HG03139 (cell line): ENCODE results near the gene GMDS.

ENCODE experiments used
- ATAC-seq: cut with Tn5 transposase; IDR thresholded peaks from one replicate; pipeline ENCODE4 v1.9.1; 2021; ENCODE audit not compliant: unreplicated experiment

Gene GMDS

DNA sequence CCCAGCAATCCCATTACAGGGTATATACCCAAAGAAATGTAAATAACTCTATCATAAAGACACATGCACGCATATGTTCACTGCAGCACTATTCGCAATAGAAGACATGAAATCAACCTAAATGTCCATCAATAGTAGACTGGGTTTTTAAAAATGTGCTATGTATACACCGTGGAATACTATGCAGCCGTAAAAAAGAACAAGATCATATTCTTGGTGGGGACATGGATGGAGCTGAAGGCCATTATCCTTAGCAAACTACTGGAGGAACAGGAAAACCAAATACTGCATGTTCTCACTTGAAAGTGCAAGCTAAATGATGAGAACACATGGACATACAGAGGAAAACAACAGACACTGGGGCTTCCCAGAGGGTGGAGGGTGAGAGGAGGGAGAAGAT, 201.2 kb downstream of the GMDS start:
- ATAC-seq: no peak

DNA sequence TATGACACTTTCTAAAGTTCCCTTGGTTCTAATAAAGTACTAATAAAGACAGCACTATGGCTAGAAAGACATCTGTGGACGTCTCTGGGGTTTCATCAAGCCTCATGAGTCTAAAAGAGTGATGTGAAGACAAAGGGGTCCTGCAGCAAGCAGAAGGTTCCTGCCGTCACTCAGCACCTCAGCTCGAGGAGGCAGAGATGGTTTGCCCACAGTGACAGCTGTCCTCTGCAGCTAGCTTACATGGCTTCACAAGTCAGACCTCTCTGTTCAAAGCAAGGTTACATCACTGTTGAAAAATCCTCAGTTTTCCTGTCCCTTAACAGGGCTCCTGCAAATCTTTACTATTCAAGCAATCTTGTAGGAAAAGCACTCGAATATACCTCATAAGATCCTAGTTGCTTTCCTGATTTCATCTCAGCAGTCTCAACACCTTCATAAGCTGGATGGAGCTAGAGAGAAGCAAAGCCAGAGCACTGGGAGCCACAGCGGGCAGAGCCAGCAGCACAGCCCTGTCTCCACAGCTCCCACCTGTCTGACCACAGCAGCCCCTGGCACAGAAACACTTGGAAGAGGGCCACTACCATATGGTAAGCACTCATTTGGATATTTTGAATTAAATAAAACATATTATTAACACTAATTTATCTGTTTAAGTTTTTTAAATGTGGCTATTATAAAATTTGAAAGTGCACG, 202.3 kb downstream of the GMDS start:
- ATAC-seq: no peak

DNA sequence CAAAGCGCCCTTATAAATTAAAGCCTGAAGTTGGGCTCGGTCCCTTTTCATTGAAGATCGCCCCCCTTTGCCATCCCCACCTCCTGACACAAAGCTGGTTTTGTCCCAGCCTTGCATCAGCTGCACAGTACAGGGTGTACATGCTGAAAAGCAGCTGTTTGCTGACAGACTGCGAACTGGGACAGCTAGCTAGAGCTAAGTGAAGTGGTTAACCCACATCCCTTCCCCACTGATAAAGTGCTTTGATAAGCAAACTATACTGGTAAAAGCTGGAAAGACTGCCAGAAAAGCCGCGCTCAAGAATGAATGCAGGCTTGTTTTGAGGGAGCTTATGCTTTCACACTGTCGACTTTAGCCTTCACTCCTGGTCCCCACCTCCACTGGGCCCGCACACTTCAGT, 207.3 kb downstream of the GMDS start:
- no peak for ATAC-seq

DNA sequence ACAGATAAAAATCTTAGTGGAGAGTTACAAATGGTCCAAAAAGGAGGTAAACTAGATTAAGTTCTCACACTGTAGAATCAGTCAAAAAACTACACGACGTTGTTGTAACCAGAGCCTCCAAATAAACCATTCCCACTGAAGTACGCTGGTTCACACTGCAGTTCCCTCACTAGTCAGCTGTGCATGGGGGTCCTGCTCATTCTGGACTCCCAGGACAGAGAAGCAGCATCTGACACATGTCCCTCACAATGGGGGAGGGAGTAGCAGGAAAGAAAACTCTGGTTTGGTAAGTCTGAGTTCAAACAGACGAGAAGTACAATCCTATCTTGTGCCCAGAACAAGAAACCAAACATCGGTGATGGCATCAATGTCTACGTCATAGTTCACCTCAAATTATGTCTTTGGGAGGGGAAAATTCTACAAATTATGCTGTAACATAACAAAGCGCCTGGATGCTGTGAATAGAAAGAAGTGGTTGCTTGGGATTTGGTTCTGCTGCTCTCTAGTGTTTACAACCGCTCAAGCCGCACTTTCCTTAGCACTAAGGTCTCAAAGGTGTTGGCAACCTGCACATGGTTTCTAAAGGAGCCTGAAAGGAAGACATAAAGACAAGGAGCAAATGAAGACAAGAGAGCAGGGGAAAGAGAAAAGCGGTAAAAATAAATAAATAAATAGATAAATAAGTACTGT, 208.0 kb downstream of the GMDS start:
- ATAC-seq: no peak

DNA sequence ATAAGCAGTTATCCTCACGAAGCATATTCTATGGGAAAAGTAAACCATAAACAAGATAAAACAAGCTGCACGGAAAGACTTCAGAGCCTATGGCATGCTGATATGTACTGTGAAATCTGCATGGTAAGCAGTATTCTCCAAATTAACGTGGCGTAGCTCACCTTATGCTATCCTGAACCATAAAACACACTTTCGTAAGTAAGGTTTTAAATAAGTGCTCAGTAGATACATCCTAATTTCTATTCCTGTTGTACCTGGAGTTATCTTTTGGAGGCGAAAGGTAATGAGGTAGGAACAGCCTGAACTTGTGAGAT, 208.7 kb downstream of the GMDS start:
- ATAC-seq: no peak

DNA sequence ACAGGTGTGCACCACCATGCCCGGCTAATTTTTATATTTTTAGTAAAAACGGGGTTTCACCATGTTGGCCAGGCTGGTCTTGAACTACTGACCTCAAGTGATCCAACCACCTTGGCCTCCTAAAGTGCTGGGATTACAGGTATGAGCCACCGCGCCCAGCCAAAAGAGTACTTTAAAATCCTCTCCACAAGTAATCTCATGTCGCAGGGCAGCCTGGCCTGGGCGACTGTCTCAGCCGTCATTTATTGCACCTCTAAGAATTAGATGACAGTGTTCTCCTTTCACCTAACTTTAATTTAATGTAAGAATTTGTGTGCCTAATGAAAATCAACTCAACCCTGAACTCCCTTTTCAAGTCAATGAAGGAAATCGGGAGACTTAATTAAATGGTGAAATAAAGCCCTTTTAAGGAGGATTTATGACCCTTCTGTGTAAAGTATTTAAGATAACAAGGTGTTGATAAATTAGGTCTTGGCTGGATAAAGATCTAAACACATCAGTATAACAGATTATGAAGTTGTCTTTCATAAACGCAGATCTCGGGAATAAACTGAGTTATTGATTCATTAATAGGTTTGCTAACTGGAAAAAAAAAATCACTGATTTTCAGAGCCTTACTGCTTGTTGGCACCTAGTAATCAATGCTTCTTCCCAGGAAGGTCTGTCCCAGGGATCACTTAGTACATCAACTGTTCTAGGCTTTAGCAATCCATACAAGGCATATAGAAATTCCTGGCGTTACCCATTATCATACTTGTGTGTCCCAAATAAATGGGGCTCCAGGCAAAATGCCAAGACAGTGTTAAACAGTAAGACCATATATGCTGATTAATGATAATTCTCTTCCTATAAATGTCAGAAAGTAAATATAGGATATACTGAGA, 209.3 kb downstream of the GMDS start:
- ATAC-seq: no peak

DNA sequence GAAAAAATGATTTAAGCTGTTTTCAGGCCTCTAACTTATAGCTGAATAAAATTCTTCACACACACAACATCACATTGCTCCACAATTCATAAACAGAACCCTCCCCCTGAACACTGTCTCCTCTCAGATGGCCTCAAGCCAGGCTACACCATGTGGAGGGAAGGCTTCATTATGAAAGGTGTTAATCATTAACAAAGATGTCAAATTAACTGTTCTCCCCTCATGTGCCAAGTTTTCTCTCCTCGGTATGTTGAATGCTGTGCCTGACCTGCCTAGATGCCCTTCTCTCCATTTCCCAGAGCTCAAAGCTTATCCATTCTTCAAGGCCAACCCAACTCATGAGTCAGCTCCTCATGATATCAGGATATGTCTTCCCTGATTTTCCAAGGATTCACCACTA, 210.4 kb downstream of the GMDS start:
- no peak for ATAC-seq

DNA sequence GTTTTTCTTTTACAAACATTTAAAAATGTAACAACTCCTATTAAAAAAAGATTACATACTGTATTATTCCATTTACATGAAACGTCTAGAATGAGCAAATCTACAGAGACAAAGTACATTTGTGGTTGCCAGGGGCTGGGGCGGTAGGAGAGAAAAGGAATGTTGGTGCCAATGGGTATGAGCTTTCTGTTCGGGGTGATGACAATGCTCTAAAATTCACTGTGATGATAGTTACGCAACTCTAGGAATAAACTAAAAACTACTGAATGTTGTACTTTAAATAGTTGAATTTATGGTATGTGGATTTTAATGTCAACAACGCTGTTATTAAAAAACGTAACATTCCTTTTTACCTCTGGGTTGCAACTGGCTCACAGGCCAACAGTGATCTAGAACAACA, 211.1 kb downstream of the GMDS start:
- ATAC-seq: no peak

DNA sequence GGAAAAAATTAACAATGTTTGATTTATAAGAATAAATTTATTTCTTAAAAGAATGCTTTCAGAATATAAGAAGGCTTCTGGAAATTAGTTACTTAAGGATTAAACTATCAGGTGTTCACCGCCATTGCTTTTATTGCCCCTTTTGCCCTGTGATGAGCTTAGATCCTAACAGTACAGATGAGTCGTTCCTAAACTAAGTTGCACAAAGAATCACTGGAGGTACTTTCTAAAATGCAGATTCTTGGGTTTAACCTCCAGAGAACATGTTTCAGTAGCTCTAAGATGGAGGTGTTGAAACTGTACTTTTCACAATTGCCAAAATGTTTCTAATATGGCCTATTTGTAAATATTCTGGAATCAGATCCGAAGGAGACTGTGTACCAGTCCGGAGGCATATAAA, 211.9 kb downstream of the GMDS start:
- ATAC-seq: no peak

DNA sequence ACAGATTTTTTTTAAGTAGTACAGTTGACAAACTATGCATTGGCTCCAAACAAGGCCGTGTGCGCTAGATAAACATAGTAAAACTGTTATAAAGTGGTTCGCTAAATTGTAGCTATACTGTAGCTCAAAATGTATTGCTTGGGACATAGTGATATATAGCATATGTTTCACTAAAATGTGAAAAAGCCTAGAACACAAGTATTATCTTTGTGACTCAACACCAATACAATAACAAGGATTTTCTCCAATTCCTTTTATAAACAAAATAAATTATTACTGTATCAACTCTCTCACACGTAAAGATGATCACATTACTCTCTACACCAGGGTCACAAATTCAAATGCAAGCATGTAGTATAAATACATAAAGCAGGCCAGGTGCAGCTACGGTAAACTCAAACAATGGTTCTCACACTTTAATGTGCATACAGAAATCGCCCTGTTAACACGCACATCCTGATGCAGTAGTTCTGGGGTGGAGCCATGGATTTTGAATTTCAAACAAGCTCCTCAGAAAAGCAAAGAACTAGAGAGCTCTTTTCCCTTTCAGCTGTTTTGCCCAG, 214.6 kb downstream of the GMDS start:
- no peak for ATAC-seq

DNA sequence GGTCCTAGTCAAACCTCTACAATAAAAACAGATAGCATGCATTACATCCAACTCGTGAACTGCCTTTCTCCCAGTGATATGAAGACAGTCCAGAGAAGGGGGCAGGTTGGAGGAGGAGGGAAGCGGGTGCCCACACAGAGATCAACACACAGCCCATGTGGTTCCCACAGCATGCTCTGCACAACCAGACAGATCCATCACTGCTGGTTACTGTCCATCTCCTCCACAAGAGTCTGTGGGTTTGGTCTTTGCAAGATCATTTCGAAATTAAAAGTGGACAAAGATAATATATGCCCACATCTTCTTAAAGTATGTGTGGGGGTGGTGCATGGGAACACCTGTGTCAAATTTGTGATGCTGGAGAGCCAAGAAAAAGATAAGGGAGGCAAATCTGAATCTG, 215.5 kb downstream of the GMDS start:
- no peak for ATAC-seq

DNA sequence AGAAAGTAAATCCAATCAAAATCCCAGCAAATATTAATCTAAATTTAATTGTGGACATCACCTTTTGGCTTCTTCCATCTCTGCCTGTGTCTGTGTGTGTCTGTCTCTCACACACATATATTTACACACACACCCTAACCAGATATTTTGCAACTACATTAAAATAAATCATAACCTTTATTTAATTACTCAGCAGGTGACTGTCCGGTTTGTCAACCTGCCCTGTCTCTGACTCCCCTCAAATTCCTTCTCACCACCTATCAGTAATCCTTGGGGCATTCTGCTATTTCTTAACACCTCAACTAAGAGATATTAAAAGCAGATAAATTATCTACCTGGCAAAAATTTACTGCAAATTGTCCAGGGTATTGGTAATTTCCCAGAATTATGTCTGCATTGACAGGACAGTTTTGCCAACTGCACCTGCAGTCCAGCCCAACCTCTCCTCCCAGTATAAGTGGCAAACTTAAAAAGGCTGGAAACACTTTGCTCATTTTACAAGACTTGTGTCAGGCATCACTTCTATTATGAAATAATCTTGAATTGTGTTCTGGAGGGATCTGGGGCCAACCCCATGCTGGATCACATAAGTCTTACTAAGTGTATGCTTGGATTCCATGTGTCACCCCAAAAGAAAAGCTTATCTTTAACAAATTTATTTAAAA, 216.1 kb downstream of the GMDS start:
- ATAC-seq: no peak

DNA sequence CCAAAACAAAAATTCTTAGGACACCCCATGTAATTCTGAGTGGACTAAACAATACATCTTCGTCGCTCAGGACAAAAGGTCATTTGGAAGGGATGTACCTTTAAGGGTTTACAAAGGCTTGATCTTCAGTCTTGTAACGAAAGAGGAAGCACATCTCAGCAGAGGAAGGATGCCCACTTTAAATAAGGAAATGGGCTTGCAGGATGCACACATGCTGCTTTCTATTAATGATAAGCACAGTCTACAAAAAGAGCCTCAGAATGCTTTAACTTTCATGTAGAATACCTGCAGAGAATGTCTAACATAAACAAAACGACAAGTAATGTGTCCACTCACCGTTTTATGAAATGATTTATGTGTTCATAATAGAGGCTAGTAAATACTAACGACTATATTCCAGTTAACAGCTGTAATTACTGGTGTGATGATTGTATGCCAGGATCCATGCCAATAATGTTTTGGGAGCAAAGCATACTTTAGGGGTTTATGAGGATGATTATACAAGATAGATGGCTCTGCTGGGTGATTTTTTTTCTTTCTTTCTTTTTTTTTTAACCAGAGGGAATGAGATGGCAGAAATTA, 216.9 kb downstream of the GMDS start:
- peak; percentile 82 for ATAC-seq

DNA sequence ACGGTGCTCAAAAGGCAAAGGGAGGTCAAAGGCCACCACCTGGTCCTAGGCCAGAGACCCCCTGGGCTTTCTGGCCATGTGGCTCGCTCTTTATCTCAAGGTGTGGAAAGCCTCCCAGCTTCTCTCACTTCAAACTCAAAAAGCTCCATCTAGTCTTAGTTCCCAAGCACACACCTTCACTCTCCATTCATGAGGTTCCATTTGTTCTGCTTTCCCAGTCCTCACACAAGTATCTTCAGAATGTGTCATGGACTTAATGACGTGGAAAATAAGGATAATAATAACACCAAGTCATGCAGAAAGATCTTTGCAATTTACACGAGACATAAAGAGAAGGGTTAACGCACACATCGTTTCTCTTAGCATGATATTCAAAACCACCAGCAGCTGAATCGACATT, 219.3 kb downstream of the GMDS start:
- ATAC-seq: no peak

DNA sequence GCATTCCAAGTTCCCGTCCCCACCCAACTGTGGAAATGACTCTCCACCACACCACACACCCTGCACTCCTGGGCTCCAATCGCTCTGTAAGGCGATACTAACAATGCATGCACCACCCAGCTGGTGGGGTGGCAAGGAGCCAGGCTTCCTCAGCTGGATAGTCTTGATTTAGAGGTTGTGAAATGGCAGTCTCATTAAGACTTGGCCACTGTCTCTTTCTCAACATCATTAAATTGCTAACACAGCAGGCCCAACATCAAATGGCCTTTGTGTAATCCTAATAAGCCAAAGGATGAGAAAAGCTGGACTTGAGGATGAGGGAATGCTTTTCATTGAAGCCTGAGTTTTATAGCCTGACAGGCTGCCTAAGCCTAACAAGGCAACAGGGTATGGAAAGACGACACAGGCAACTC, 223.7 kb downstream of the GMDS start:
- no peak for ATAC-seq

DNA sequence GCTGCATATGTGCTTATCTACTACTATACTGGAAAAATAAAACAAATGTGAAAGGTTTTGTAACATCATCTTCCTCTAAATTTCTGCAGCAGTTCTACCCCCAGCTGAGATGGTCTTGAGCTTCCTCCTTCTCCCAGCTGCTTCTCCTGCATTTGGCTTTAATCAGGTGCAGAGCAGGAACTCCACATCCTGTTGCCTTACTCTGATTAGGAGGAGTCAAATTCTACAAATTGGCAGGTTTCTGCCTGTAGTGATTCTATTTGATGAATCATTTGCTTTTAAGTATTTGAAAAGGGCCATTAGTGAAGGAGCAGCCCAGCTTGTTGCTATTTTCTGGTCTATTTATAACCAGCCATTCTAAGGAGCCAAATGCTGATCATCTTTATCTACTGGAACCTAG, 224.5 kb downstream of the GMDS start:
- ATAC-seq: no peak

DNA sequence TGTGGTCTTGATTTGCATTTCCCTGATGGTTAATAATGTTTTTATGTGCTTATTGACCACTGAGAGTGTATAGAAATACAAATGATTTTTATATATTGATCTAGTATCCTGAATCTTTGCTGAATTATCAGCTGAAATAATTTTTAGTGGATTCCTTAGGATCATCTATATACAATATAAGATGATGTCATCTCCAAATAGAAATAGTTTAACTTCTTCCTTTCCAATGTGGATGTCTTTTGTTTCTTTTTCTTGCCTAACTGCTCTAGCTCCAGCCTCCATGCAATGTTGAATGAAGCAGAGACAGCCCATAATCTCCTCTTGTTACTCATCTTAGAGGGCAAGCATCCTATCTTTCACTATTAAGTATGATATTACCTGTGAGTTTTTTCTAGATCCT, 226.4 kb downstream of the GMDS start:
- ATAC-seq: no peak

DNA sequence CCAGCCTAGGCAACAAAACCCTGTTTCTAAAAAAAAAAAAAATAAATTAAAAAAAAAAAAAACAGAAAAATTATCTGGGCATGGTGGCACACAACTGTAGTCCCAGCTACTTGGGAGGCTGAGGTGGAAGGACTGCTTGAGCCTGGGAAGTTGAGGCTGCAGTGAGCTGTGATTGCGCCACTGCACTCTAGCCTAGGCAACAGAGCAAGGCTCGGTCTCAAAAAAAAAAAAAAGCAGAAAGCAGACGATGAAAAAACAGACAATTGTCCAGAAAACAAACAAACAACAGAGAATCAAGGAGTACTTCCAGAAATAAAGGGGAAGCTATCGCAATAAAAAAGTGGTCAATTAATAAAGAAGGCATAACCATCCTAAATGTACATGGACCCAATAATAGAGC, 229.4 kb downstream of the GMDS start:
- no peak for ATAC-seq

DNA sequence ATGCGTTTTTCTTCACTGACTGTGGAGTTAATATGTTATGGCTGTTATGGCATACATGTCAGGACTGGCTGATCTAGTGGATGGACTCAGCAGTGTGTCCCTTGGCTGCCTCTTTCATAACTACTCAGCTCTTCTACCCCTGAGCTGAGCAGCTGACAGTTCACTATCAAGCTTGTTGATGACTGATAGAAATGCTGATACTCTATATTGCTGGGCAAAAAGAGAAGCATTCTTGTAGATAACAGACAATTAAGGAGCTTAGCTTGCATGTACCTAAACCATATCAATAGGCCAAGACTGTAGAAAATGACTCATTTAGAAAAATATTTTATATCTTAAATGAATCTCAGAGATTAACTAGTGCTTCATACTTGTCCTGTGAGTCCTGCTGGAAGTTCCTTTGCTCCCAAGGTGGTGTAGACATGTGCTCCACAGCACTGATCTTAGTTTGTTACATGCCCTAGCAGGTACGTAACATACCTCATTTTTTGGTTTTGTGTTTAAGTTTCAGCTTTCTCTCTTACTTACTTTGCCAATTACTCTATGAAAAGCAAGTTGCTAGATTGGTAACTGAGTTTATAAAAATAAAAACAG, 236.9 kb downstream of the GMDS start:
- no peak for ATAC-seq

DNA sequence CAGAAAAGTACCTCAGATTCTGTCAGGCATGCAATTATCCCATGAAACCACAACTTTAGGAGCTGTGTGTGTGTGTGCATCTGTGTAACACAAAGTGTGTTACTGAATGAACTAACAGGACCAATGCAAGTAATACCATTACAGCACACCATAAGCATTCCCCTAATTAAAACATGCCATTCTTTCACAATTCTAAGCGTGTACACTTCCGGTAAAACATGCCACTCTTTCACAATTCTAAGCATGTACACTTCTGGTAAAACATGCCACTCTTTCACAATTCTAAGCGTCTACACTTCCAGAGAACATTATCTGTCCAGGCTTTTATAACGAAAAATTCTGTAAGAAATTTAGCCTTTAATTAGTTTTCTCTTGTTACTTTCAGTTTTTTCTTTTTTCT, 238.2 kb downstream of the GMDS start:
- no peak for ATAC-seq

DNA sequence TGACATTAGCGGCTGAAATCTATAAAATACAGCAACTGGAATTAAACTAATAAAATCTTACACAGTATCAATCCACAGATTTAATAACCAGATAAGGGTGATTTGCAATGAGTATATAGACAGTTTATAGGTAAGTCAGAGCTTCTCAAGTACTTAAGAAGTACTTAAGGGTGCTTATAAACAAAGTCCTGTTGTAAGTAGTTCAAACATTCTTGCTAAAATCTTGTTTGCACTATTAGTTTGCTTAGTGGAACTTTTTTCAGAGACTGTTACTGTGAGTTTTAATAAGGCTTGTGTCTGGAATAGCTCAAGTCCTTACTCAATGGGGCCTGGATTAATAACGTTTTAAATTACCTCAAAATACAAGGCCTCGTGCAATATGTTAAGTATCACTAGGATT, 240.5 kb downstream of the GMDS start:
- no peak for ATAC-seq
